ENCODE data around the gene GABRQ.

GRCh38 chrX:152656890-152657289 is 19.2 kb downstream of the GABRQ start:
- TF ChIP-seq CTCF (IDR thresholded peaks at IDR 0.05 in 4 of 5, conservative IDR thresholded peaks at IDR 0.05 in 1 of 5) (no peak), POLR2A (IDR thresholded peaks at IDR 0.05) (no peak)

Data from gastrocnemius medialis (tissue), 4 donors.